GM19043 (cell line): ENCODE results near the gene TMEM154.

Source experiments
- ATAC-seq: cut with Tn5 transposase; IDR thresholded peaks from one replicate; pipeline ENCODE4 v1.9.1; 2021; ENCODE audit warnings: low read depth; ENCODE audit not compliant: unreplicated experiment

The TMEM154 gene

GRCh38 chr4:152599095-152599494 lies 80.7 kb downstream of the TMEM154 start:
- ATAC-seq = no peak

GRCh38 chr4:152598454-152598853 lies 81.3 kb downstream of the TMEM154 start:
- ATAC-seq = no peak

- ATAC-seq = peak; percentile 73
Measured at GRCh38 chr4:152594978-152595925, 84.5 kb downstream of the TMEM154 start.

GRCh38 chr4:152594057-152594456 lies 85.7 kb downstream of the TMEM154 start:
- no peak for ATAC-seq

GRCh38 chr4:152591876-152592275 lies 87.9 kb downstream of the TMEM154 start:
- no peak for ATAC-seq

- ATAC-seq = no peak
Measured at GRCh38 chr4:152591396-152591795, 88.4 kb downstream of the TMEM154 start.

GRCh38 chr4:152590179-152591031 lies 89.4 kb downstream of the TMEM154 start:
- no peak for ATAC-seq

GRCh38 chr4:152588869-152589268 lies 90.9 kb downstream of the TMEM154 start:
- no peak for ATAC-seq

- no peak for ATAC-seq
Measured at GRCh38 chr4:152587127-152587526, 92.7 kb downstream of the TMEM154 start.

- ATAC-seq = no peak
Measured at GRCh38 chr4:152586668-152587067, 93.1 kb downstream of the TMEM154 start.

GRCh38 chr4:152585023-152585441 lies 94.8 kb downstream of the TMEM154 start:
- no peak for ATAC-seq

- no peak for ATAC-seq
Measured at GRCh38 chr4:152581536-152582160, 98.1 kb downstream of the TMEM154 start.

GRCh38 chr4:152579916-152580315 lies 99.9 kb downstream of the TMEM154 start:
- ATAC-seq = no peak

- ATAC-seq = no peak
Measured at GRCh38 chr4:152579107-152579764, 100.6 kb downstream of the TMEM154 start.

GRCh38 chr4:152578670-152579069 lies 101.1 kb downstream of the TMEM154 start:
- no peak for ATAC-seq

- no peak for ATAC-seq
Measured at GRCh38 chr4:152577708-152578396, 101.9 kb downstream of the TMEM154 start.

- no peak for ATAC-seq
Measured at GRCh38 chr4:152575533-152575932, 104.3 kb downstream of the TMEM154 start.

- ATAC-seq = no peak
Measured at GRCh38 chr4:152573861-152574260, 105.9 kb downstream of the TMEM154 start.

GRCh38 chr4:152572417-152573086 lies 107.2 kb downstream of the TMEM154 start:
- ATAC-seq = no peak
